GM23248 (cell line): ENCODE measurements around the gene CDX2.

Source experiments
- EZH2 ChIP-seq: fragments of 200-600 bp; sonication (generic); IDR thresholded peaks from 2 replicates; pipeline ENCODE4 v1.6.1; 2018; ENCODE audit warnings: antibody characterized with exemption, mild to moderate bottlenecking; ENCODE audit not compliant: insufficient read depth, poor library complexity, severe bottlenecking
- EZH2phosphoT487 ChIP-seq: fragments of 200-600 bp; sonication (generic); IDR thresholded peaks from 2 replicates; pipeline ENCODE4 v1.6.1; 2018; ENCODE audit warnings: antibody characterized with exemption, moderate library complexity, mild to moderate bottlenecking, low read depth; ENCODE audit not compliant: insufficient read depth

GRCh38 chr13:27952876-27953675 lies 16.0 kb downstream of the CDX2 start:
- no peak for TF ChIP-seq EZH2
- no peak for TF ChIP-seq EZH2phosphoT487
